ENCODE data around the gene MCCC1.

GRCh38 chr3:183082355-183082915 is 16.9 kb downstream of the MCCC1 start:
- TF ChIP-seq CTCF (IDR thresholded peaks at IDR 0.05) = no peak
- no peak for TF ChIP-seq POLR2A (IDR thresholded peaks at IDR 0.05)

All from gastroesophageal sphincter (tissue), 3 donors.